GM18499 (cell line): ENCODE measurements around the gene KLHL26.
"Not testable (repeated sequence)": the region's sequence is repeated elsewhere in the genome, so short reads cannot be mapped to it uniquely, and the experiment has no call there.

Experiments used
- ATAC-seq: cut with Tn5 transposase; IDR thresholded peaks from one replicate; pipeline ENCODE4 v1.9.1; 2021; ENCODE audit warnings: moderate number of reproducible peaks; ENCODE audit not compliant: insufficient read depth, unreplicated experiment

Gene KLHL26

GRCh38 chr19:18600692-18601397 lies 36.0 kb upstream of the KLHL26 start:
- ATAC-seq: not testable (repeated sequence)

GRCh38 chr19:18601875-18602274 lies 35.0 kb upstream of the KLHL26 start:
- ATAC-seq: no peak

GRCh38 chr19:18603255-18603957 lies 33.4 kb upstream of the KLHL26 start:
- ATAC-seq: no peak

GRCh38 chr19:18603958-18604819 lies 32.6 kb upstream of the KLHL26 start:
- ATAC-seq: no peak

- ATAC-seq: no peak
Measured at GRCh38 chr19:18604820-18605159, 32.0 kb upstream of the KLHL26 start.

- no peak for ATAC-seq
Measured at GRCh38 chr19:18605196-18605545, 31.7 kb upstream of the KLHL26 start.

- no peak for ATAC-seq
Measured at GRCh38 chr19:18605546-18606280, 31.1 kb upstream of the KLHL26 start.

GRCh38 chr19:18606281-18607225 lies 30.3 kb upstream of the KLHL26 start, which contains the start of gene CRLF1:
TSS of gene CRLF1 (minus strand) at chr19:18606799. CDS start at chr19:18606656, 143 bp downstream.
- ATAC-seq: no peak

- no peak for ATAC-seq
Measured at GRCh38 chr19:18607226-18608101, 29.4 kb upstream of the KLHL26 start.

- no peak for ATAC-seq
Measured at GRCh38 chr19:18608102-18608804, 28.6 kb upstream of the KLHL26 start.

- ATAC-seq: no peak
Measured at GRCh38 chr19:18608805-18609716, 27.8 kb upstream of the KLHL26 start.

GRCh38 chr19:18609717-18610051 lies 27.1 kb upstream of the KLHL26 start:
- ATAC-seq: no peak

- no peak for ATAC-seq
Measured at GRCh38 chr19:18610245-18610555, 26.6 kb upstream of the KLHL26 start.

- ATAC-seq: no peak
Measured at GRCh38 chr19:18610556-18611326, 26.1 kb upstream of the KLHL26 start.

GRCh38 chr19:18611327-18612050 lies 25.3 kb upstream of the KLHL26 start:
- no peak for ATAC-seq
